ENCODE results near the gene C1QL1. TPM values are rescaled to one million over a fixed set of nuclear protein-coding genes. Genes with fewer than 3 reads are reported as not detected.

Gene C1QL1
- total RNA-seq, 1 experiment from 2014 or later = 3.5 TPM

Small RNA genes lying within 50 kb of the gene (microRNA-seq; reads per million reads assigned to microRNA genes)
- gene MIR6783 (ENCODE audit: borderline number of aligned reads) = 6.8 reads per million, percentile 17 among the genes with 10 or more reads in this experiment

Other genes with a start within 250 kb of the C1QL1 start
- gene ADAM11, start 209.3 kb downstream of the C1QL1 start, total RNA-seq (2021; ENCODE audit: unreplicated experiment) = 7.7 TPM
- gene GJC1, start 138.0 kb downstream of the C1QL1 start, total RNA-seq (2021; ENCODE audit: unreplicated experiment) = 62.4 TPM
- not detected for gene HIGD1B, start 120.4 kb downstream of the C1QL1 start, total RNA-seq (2021; ENCODE audit: unreplicated experiment)
- gene EFTUD2, start 68.9 kb downstream of the C1QL1 start, total RNA-seq (2021; ENCODE audit: unreplicated experiment) = 150 TPM
- not detected for gene GFAP, start 52.8 kb downstream of the C1QL1 start, total RNA-seq (2021; ENCODE audit: unreplicated experiment)
- 76.4 TPM for gene KIF18B, start 20.5 kb downstream of the C1QL1 start, total RNA-seq (2021; ENCODE audit: unreplicated experiment)
- gene DCAKD, start 83.3 kb upstream of the C1QL1 start, total RNA-seq (2021; ENCODE audit: unreplicated experiment) = 31.9 TPM
- 173 TPM for gene NMT1, start 93.0 kb upstream of the C1QL1 start, total RNA-seq (2021; ENCODE audit: unreplicated experiment)
- gene PLCD3, start 164.2 kb upstream of the C1QL1 start, total RNA-seq (2021; ENCODE audit: unreplicated experiment) = 197 TPM
- 13.6 TPM for gene ACBD4, start 167.4 kb upstream of the C1QL1 start, total RNA-seq (2021; ENCODE audit: unreplicated experiment)
- 58.0 TPM for gene HEXIM1, start 180.2 kb upstream of the C1QL1 start, total RNA-seq (2021; ENCODE audit: unreplicated experiment)
- gene HEXIM2, start 193.6 kb upstream of the C1QL1 start, total RNA-seq (2021; ENCODE audit: unreplicated experiment) = 13.5 TPM